ENCODE results near the gene PIAS1.
"Not testable (repeated sequence)": the region's sequence is repeated elsewhere in the genome, so short reads cannot be mapped to it uniquely, and the experiment has no call there.

PIAS1 gene

DNA sequence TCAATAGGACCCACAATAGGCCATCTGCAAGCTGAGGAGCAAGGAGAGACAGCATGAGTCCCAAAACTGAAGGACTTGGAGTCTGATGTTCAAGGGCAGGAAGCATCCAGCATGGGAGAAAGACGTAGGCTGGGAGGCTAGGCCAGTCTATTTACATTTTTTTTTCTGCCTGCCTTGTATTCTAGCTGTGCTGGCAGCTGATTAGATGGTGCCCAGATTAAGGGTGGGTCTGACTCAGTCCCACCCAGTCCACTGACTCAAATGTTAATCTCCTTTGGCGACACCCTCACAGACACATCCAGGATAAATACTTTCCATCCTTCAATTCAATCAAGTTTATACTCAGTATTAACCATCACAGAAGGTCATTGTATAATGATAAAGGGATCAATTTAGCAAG is 15.9 kb upstream of the PIAS1 start:
- FAIRE-seq, result no peak

- FAIRE-seq, result no peak
These were observed 14.0 kb upstream of the PIAS1 start for GRCh38 chr15:68040144-68040543.

GRCh38 chr15:68042156-68042854 is 11.8 kb upstream of the PIAS1 start:
- FAIRE-seq, result no peak

DNA sequence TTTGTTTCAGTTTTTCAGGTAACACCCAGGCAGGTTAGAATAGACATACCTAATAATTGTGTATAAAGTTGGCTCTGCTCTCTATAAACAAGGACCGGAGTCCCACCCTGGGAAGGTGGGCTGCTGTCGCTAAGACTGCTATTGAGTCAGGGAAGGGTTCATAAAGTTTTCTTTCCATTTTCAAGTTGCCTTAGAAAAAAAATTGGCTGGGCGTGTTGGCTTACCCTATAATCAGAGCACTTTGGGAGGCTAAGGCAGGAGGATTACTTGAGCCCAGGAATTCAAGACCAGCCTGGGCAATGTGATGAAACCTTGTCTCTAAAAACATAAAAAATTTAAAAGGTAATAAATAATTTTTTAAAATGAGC is 11.3 kb upstream of the PIAS1 start:
- FAIRE-seq, result no peak

GRCh38 chr15:68045289-68046265 is 8.5 kb upstream of the PIAS1 start:
- FAIRE-seq, result no peak

- no peak for FAIRE-seq
These were observed 6.3 kb upstream of the PIAS1 start for GRCh38 chr15:68047826-68048225.

DNA sequence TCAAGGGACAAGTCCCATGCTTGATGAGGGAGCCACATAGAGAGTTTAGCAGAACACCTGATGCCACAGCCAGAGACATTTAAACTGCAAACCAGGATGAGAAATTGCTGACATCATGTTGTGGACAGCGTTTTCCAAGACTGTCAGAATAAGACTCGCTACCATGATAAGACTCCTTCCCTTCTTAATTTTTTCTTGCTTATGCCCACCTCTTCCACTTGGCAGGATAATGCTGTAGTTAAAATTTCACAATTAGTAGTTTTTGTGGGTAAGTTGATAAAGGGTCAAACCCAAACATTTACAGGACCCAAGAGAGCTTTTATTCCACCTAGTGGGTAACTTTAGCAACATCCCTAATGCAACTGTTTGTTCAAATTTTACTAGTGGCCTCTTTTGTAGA is 3.0 kb upstream of the PIAS1 start:
- FAIRE-seq, result no peak

DNA sequence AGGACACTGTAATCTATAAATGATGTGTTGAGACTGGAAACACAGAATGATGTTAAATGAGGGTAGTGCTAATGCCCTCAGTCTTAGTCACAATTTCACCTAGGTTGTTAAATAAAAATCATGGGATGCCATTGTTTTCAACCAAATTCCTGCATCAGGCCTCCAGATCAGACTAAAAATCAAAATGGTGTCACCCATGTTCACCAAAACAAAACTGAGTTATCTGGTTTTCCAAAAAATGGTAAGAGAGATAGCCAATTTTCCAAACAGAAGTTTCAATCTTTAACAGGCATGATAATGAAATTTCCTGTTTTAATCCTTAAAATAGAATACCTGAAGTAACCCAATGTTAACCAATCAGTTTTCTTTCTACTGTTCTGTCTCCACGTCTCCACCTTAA is 2.2 kb upstream of the PIAS1 start:
- no peak for FAIRE-seq

DNA sequence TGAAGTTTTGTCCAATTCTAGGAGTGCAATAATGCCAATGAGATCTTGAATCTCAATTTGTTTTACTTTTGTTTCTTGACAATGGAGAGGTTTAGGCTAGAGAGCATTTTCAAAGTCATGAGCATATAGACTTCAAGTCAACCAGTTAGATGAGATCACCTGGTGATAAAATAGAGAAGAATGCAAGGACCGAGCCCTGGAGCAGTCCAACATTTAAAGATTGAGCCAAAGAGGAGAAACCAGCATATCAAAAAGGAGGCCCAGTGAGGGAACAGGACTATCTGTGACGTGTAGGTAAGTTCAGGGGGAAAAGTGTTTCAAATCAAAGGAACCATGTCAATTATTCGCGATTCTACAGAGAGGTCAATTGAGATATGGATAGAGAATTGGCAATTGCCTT is 1.7 kb upstream of the PIAS1 start:
- FAIRE-seq, result no peak

DNA sequence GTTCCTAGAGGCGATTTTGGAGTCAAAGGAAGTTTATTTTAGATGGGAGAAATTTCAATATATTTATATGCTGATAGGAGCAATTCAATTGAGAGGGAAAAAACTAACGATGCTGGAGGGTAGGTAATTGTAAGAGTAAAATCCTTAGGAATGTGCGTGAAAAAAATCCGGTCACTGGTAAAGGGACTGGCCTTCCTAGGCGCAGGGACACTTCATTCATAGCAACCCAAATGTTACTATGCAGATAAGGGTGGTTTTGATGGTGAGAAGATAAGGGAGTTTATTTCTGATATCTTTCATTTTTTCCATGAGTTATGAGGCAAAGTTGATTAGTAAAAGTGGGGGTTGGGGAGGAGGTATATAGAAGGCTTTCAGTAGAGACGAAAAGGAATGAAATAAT is 1.1 kb upstream of the PIAS1 start:
- no peak for FAIRE-seq

- no peak for FAIRE-seq
These were observed 611 bp downstream of the PIAS1 start for GRCh38 chr15:68054628-68055223.

GRCh38 chr15:68055224-68055705 is 1.1 kb downstream of the PIAS1 start:
- no peak for FAIRE-seq

DNA sequence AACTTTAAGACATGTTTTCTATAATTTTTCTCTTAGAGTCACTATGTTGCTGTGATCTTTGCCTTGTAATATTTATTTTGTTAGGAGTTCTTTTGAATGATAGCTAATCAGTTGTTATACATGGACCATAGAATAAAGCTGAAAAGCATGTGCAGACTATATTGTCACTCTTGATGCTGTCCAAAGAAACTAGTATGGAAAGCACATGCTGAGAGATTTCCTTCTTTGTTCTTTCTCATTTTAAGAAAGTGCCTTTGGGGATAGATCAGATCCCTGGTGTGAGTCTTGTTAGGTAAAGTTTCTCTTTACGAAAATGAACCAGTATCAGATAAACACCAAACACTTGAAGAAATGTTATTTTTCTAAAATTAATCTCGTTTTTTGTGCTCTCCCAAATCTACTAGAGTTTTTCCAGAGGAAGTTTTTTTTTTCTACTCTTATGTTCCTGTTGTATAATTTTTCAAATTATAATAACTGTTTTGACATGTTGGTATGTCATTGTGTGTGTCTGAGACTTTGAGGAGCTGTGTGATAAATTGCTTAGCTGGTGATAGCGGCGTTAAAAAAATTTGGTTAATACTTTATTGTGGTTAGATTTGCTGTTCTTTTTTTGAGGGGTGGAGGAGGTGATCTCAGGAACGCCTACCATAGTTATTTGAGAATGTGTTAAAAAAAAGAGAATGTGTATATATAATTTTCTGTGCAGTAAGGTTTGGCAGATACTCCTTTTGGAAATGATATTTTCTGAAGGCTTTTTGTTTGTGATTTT is 2.2 kb downstream of the PIAS1 start:
- no peak for FAIRE-seq

DNA sequence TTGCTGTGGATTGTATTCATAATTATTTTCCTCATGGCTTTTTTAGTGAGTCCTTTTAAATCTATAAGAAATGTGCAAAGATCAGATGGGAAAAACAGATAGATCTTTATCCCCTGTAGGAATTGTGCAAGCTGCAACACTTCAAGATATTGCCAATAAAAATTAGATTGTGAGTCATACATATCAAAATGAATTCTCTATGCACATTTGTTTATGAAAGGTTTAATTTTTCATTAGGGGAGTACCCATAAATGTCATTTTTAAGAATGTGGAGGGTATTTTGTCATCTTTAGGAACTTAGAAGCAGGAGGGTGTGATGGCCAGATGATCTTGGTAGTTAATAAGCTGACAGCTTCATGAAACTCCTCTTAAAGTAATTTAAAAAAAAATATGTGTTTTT is 2.9 kb downstream of the PIAS1 start:
- no peak for FAIRE-seq

DNA sequence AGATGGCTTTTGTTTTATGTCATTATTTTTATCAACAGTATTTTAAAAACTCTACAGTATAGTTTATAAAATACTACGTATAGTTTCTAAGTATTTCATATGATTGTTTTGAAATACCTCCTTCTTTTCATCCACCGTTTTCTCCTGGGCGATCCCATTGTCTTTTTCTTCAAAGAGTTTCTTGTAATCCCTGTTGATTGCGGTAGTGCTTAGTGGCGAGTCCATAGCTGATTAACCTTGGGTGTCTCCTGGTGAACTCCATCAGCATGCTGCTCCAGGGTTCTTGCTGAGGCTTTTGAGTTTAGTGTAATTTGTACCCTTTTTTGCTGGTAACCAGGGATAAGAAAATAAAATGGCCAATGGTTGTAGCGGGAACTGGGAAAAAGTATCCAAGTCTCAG is 3.6 kb downstream of the PIAS1 start:
- no peak for FAIRE-seq

GRCh38 chr15:68058970-68059369 is 4.9 kb downstream of the PIAS1 start:
- not testable (repeated sequence) for FAIRE-seq

DNA sequence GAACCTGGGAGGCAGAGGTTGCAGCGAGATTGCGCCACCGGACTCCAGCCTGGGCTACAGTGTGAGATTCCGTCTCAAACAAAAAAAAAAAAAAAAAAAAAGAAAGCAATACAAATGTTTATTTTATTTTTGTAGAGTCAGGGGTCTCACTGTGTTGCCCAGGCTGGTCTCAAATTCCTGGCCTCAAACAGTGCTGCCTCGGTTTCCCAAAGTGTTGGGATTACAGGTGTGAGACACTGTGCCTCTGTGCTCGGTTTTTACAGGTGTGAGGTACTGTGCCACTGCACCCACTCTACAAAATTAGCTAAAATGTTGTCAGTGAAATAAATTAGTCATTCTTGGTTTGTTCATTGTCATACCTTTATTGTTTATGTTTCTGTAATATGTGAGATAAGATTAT is 5.5 kb downstream of the PIAS1 start:
- no peak for FAIRE-seq

GRCh38 chr15:68061171-68061570 is 7.1 kb downstream of the PIAS1 start:
- FAIRE-seq, result no peak

DNA sequence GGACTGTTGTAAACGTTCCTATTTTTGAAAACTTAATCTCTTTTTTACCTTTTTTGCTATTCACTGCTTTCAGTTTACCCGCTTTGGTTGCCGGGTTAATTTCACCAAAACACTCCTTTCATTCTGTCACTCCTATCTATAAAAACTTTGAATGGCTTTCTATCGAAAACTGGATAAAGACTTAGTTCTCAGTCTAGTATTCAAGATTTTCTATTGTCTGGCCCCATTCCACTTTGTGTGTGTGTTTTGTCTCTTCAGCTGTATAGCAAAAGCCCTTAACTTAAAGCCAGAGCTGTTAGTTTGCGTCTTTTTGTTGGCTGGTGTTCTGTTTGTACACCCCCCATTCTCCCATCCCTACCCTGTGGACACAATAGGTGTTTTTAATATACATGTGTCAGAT is 7.5 kb downstream of the PIAS1 start:
- FAIRE-seq, result no peak

GRCh38 chr15:68062214-68062613 is 8.1 kb downstream of the PIAS1 start:
- no peak for FAIRE-seq

- no peak for FAIRE-seq
These were observed 8.9 kb downstream of the PIAS1 start for GRCh38 chr15:68062946-68063465.

GRCh38 chr15:68063606-68064005 is 9.5 kb downstream of the PIAS1 start:
- FAIRE-seq, result no peak

All from A204.1 (cell line).